Upper lobe of right lung (tissue), 1 donor: ENCODE data around the gene HNF4A. TPM values are rescaled to one million over a fixed set of nuclear protein-coding genes. Genes with fewer than 3 reads are reported as not detected.
A peak's percentile ranks its signal among the peaks of the same experiment; 100 is the strongest.

Experiments used
- ATAC-seq: fragments of 200-7000 bp; cut with Tn5 transposase; one replicate; pipeline ENCODE4 v1.9.1; 2020; ENCODE audit warnings: mild to moderate bottlenecking, moderate library complexity
- DNase-seq: peaks from one replicate; pipeline ENCODE4 v3.0.0-alpha.2; 2020
- H3K27ac ChIP-seq: fragments of 200-600 bp; one replicate; pipeline ENCODE4 v1.8.0; 2022
- H3K27me3 ChIP-seq: fragments of 200-600 bp; one replicate; pipeline ENCODE4 v1.8.0; 2022; ENCODE audit warnings: mild to moderate bottlenecking
- H3K36me3 ChIP-seq: fragments of 200-600 bp; one replicate; pipeline ENCODE4 v1.8.0; 2022
- H3K4me1 ChIP-seq: fragments of 200-600 bp; one replicate; pipeline ENCODE4 v1.8.0; 2022
- H3K4me3 ChIP-seq: fragments of 200-600 bp; one replicate; pipeline ENCODE4 v1.8.0; 2022; ENCODE audit warnings: mild to moderate bottlenecking
- H3K9me3 ChIP-seq: fragments of 200-600 bp; one replicate; pipeline ENCODE4 v1.8.0; 2022
- CTCF ChIP-seq: fragments of 200-600 bp; IDR thresholded peaks from one replicate; pipeline ENCODE4 v1.8.0; 2022; ENCODE audit warnings: antibody characterized with exemption
- intact Hi-C: fragments of 100-400 bp; cut with DNase I; formaldehyde crosslinking; loops from one replicate; pipeline ENCODE4 v1.11.0; 2022
- total RNA-seq: library from RNA; stranded (reverse); fragmentation: NEBNext Ultra II Directional; extraction: Animal tissue kit (Norgen Biotek cat#: 25700); gene quantifications from one replicate; pipeline ENCODE4 v1.2.1, GENCODE V29; 2021
- donor health status: DM: no; HTN: yes; CAD: no; lungs with severe emphysema.

HNF4A gene
- total RNA-seq, 1 donor from 2014 or later, result 0.20 TPM

- DNase-seq, result no peak
- ATAC-seq, result peak; percentile 40
- TF ChIP-seq CTCF, result no peak
- H3K4me3 ChIP-seq, result no peak overlapping the region
- H3K36me3 ChIP-seq, result no peaks in the 10 kb centered on the region
- no peaks in the 10 kb centered on the region for H3K27me3 ChIP-seq
- intact Hi-C loops, result no loop called here
- H3K9me3 ChIP-seq, result no peaks in the 10 kb centered on the region
- H3K4me1 ChIP-seq, result no peaks in the 10 kb centered on the region
- no peak overlapping the region for H3K27ac ChIP-seq
Observed at GRCh38 chr20:44445742-44446710, 90.5 kb downstream of the HNF4A start.

- H3K27ac ChIP-seq, result no peak overlapping the region
- DNase-seq, result no peak
- no peak for ATAC-seq
Observed at GRCh38 chr20:44447827-44448419, 92.4 kb downstream of the HNF4A start.

GRCh38 chr20:44448753-44449546 is 93.5 kb downstream of the HNF4A start:
- H3K36me3 ChIP-seq, result no peaks in the 10 kb centered on the region
- no peak for ATAC-seq
- no peaks in the 10 kb centered on the region for H3K27me3 ChIP-seq
- intact Hi-C loops, result no loop called here
- H3K27ac ChIP-seq, result no peak overlapping the region
- no peaks in the 10 kb centered on the region for H3K4me1 ChIP-seq
- no peak for DNase-seq
- peak; percentile 27 for TF ChIP-seq CTCF
- no peaks in the 10 kb centered on the region for H3K9me3 ChIP-seq
- H3K4me3 ChIP-seq, result no peak overlapping the region

More at GRCh38 chr20:44447827-44448419, 92.4 kb downstream of the HNF4A start:
- Histone ChIP-seq H3K4me3 (no peak overlapping the region), H3K36me3 (no peaks in the 10 kb centered on the region), H3K4me1 (no peaks in the 10 kb centered on the region), H3K27me3 (no peaks in the 10 kb centered on the region), H3K9me3 (no peaks in the 10 kb centered on the region)
- intact Hi-C loops, result no loop called here
- no peak for TF ChIP-seq CTCF

- no peaks in the 10 kb centered on the region for H3K27me3 ChIP-seq
- no peaks in the 10 kb centered on the region for H3K36me3 ChIP-seq
- no peaks in the 10 kb centered on the region for H3K4me1 ChIP-seq
- ATAC-seq (no peak), DNase-seq (no peak)
- intact Hi-C loops, result no loop called here
- H3K4me3 ChIP-seq, result no peak overlapping the region
- H3K27ac ChIP-seq, result peak overlapping the region; percentile 30
- H3K9me3 ChIP-seq, result no peaks in the 10 kb centered on the region
- no peak for TF ChIP-seq CTCF
Observed at GRCh38 chr20:44449864-44450263, 94.4 kb downstream of the HNF4A start.

- ATAC-seq (peak; percentile 52), DNase-seq (no peak)
- H3K27ac ChIP-seq, result peak overlapping the region; percentile 31
Observed at GRCh38 chr20:44450281-44450889, 94.9 kb downstream of the HNF4A start.

More at GRCh38 chr20:44450281-44450889, 94.9 kb downstream of the HNF4A start:
- intact Hi-C loops, result no loop called here
- Histone ChIP-seq H3K36me3 (no peaks in the 10 kb centered on the region), H3K9me3 (no peaks in the 10 kb centered on the region), H3K4me1 (no peaks in the 10 kb centered on the region), H3K27me3 (no peaks in the 10 kb centered on the region), H3K4me3 (no peak overlapping the region)
- TF ChIP-seq CTCF, result no peak
